Fibroblast of villous mesenchyme (primary cell): ENCODE measurements around the gene SLC35E1. TPM values are rescaled to one million over a fixed set of nuclear protein-coding genes. Genes with fewer than 3 reads are reported as not detected.
"Not testable (repeated sequence)": the region's sequence is repeated elsewhere in the genome, so short reads cannot be mapped to it uniquely, and the experiment has no call there.

ENCODE experiments used
- DNase-seq: peaks from one replicate; pipeline ENCODE4 v3.0.0-alpha.2; 2010; ENCODE audit warnings: low read depth
- H3K4me3 ChIP-seq: 2 replicates; pipeline ENCODE4 v1.5.1; 2011; ENCODE audit warnings: low read depth, mild to moderate bottlenecking, low read length
- CTCF ChIP-seq: IDR thresholded peaks from 2 replicates; pipeline ENCODE4 v1.5.1; 2012; ENCODE audit warnings: low read depth, mild to moderate bottlenecking, low read length; ENCODE audit not compliant: insufficient read depth
- small RNA-seq: library from RNA; depleted of rRNA; stranded (forward); fragments of <200 nt; gene quantifications from one replicate; pipeline ENCODE3, GENCODE V24; 2012
- total RNA-seq: library from RNA; depleted of rRNA; stranded (reverse); fragments of >200 nt; gene quantifications from 2 replicates; pipeline ENCODE4 v1.2.3, GENCODE V29; 2012

SLC35E1 gene
- total RNA-seq, 1 donor, result 46.2 TPM

DNA sequence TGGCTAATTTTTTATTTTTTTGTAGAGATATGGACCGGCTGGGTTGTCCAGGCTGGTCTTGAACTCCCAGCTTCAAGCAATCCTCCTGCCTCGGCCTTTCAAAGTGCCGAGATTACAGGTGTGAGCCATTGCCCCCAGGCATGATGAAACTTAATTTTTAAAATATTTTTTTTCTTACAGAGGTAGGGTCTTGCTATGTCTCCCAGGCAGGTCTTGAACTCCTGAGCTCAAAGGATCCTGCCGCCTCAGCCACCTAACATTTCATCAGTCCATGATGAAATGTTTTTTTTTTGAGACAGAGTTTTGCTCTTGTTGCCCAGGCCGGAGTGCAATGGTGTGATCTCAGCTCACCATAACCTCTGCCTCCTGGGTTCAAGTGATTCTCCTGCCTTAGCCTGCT lies 63.7 kb downstream of the SLC35E1 start:
- no peak for TF ChIP-seq CTCF
- no peak overlapping the region for H3K4me3 ChIP-seq
- DNase-seq, result no peak

DNA sequence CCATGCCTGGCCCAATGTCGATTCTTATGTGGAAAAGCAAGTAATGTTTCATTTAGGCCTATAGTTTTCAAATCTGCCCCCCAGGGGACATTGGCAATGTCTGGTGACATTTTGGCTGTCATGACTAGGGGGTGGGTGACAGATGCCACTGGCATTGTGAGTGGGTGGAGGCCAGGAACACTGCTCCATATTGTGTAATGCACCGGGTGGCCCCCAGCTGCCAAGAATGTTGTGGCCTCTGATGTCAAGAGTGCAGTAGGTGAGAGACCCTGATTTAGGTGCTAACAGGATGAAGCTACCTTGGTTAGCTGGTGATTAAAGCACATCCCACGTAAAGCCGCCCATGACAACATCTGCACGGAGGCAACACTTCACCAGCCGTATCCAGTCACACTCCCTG lies 65.3 kb downstream of the SLC35E1 start:
- DNase-seq, result no peak
- TF ChIP-seq CTCF, result no peak
- H3K4me3 ChIP-seq, result no peak overlapping the region

DNA sequence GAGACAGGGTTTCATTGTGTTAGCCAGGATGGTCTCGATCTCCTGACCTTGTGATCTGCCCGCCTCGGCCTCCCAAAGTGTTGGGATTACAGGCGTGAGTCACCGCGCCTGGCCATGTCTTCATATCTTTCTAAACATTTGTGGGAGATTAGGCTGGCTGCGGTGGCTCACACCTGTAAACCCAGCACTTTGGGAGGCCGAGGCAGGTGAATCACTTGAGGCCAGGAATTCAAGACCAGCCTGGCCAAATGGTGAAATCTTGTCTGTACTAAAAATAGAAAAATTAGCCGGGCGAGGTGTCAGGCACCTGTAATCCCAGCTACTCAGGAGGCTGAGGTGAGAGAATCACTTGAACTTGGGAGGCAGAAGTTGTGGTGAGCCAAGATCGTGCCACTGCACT lies 66.1 kb downstream of the SLC35E1 start:
- H3K4me3 ChIP-seq, DNase-seq: not testable (repeated sequence)

DNA sequence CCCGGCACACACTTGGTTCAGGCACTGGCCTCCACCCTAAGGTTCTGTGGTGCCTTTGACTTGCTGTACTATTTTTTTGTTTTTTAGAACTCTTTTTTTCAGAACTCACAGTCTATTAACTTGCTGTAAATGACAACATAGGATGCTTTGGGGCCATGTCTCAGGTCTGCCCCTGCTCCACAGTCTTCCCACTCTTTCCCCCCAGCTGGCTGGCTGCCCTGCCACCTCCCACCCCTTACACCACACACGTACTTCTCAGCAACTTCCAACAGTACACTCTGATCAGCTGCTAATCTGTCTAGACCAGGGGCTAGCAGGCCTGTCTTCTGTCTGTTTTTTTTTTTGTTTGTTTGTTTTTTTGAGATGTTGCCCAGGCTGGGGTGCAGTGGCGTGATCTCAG lies 67.9 kb downstream of the SLC35E1 start:
- DNase-seq, result no peak
- TF ChIP-seq CTCF, result no peak
- H3K4me3 ChIP-seq, result no peak overlapping the region

Small RNAs within 50 kb of the gene (small RNA-seq; reads per million reads assigned to genes)
- not detected for gene RN7SL146P

Other genes starting within 250 kb of the SLC35E1 start
- 3.0 and 6.8 TPM in 2 replicates for gene KLF2, start 247.6 kb downstream of the SLC35E1 start, total RNA-seq
- gene EPS15L1, start 100.4 kb downstream of the SLC35E1 start, total RNA-seq, result 16.1 and 18.6 TPM in 2 replicates
- not detected in 2 replicates for gene CALR3, start 76.2 kb downstream of the SLC35E1 start, total RNA-seq
- 4.2 and 6.0 TPM in 2 replicates for gene C19orf44, start 76.0 kb downstream of the SLC35E1 start, total RNA-seq
- gene CHERP, start 30.0 kb downstream of the SLC35E1 start, total RNA-seq, result 6.1 and 6.5 TPM in 2 replicates
- gene MED26, start 55.8 kb upstream of the SLC35E1 start, total RNA-seq, result 5.2 and 7.3 TPM in 2 replicates
- gene SMIM7, start 87.7 kb upstream of the SLC35E1 start, total RNA-seq, result 60.6 and 68.7 TPM in 2 replicates
- gene TMEM38A, start 88.7 kb upstream of the SLC35E1 start, total RNA-seq, result 1.3 and 2.2 TPM in 2 replicates
- gene NWD1, start 147.4 kb upstream of the SLC35E1 start, total RNA-seq, result not detected in 2 replicates